BLaER1 (cell line): Measurements from ENCODE around the gene ZNF254.
"Not testable (repeated sequence)": the region's sequence is repeated elsewhere in the genome, so short reads cannot be mapped to it uniquely, and the experiment has no call there.

Source experiments
- H3K27ac ChIP-seq: shearing (Covaris generic); formaldehyde crosslinking; 2 replicates; pipeline ENCODE4 v1.8.1; 2022
- H3K27me3 ChIP-seq: shearing (Covaris generic); formaldehyde crosslinking; 2 replicates; pipeline ENCODE4 v1.8.1; 2022
- H3K36me3 ChIP-seq: shearing (Covaris generic); formaldehyde crosslinking; 2 replicates; pipeline ENCODE4 v1.8.1; 2022
- H3K4me1 ChIP-seq: shearing (Covaris generic); formaldehyde crosslinking; 2 replicates; pipeline ENCODE4 v1.8.1; 2022
- H3K4me2 ChIP-seq: shearing (Covaris generic); formaldehyde crosslinking; 2 replicates; pipeline ENCODE4 v1.8.1; 2022
- H3K4me3 ChIP-seq: shearing (Covaris generic); formaldehyde crosslinking; 2 replicates; pipeline ENCODE4 v1.8.1; 2022
- H3K9ac ChIP-seq: shearing (Covaris generic); formaldehyde crosslinking; 2 replicates; pipeline ENCODE4 v1.8.1; 2022
- H3K9me3 ChIP-seq: shearing (Covaris generic); formaldehyde crosslinking; 2 replicates; pipeline ENCODE4 v1.8.1; 2022
- H4K20me1 ChIP-seq: shearing (Covaris generic); formaldehyde crosslinking; 2 replicates; pipeline ENCODE4 v1.8.1; 2022
- Cebpa-rat ChIP-seq: shearing (Covaris generic); IDR thresholded peaks from 2 replicates; pipeline ENCODE4 v1.8.1; 2022

ZNF254 gene

DNA sequence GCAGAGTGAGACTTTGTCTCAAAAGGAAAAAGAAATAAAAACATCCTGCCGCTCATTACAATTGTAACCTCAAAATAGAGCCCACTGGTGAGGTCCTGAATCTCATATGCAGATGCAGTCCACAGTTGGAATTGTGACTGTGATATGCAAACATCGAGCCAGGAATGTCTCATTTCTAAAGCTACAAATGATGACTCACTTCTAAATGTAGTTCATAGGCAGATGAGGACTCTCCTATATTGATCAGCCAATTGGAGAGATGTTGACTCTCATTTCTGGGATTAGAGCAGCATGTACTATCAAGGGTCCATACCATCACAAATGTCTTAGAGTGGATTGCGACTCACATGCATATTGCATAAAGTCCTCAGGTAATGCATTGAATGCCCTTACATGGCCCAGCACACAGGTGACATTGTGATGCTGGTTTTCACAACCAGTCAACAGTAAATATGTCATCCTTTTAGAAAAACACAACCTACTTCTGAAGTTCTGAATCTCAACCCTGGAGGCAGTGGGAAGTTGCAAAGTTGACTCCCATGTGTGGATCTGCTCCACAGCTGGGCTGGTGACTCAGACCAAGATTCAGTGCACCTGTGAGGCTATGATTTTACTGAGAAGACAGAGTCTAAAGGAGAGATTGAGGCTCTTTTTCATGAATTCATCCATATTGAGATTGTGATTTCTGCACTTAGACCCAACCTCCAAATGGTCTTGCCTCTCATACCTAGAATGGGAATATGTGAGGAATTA is 16.9 kb upstream of the ZNF254 start:
- Histone ChIP-seq H3K27ac (no peak overlapping the region), H3K4me3 (no peak overlapping the region), H3K36me3 (peaks cover 100% of the 10 kb centered on the region), H3K9me3 (peaks cover 26% of the 10 kb centered on the region; the same call in 1 of the 2 replicates), H3K4me1 (no peaks in the 10 kb centered on the region), H3K4me2 (no peak overlapping the region), H4K20me1 (peaks cover 12% of the 10 kb centered on the region), H3K27me3 (no peaks in the 10 kb centered on the region), H3K9ac (no peak overlapping the region)
- TF ChIP-seq Cebpa-rat, result no peak

DNA sequence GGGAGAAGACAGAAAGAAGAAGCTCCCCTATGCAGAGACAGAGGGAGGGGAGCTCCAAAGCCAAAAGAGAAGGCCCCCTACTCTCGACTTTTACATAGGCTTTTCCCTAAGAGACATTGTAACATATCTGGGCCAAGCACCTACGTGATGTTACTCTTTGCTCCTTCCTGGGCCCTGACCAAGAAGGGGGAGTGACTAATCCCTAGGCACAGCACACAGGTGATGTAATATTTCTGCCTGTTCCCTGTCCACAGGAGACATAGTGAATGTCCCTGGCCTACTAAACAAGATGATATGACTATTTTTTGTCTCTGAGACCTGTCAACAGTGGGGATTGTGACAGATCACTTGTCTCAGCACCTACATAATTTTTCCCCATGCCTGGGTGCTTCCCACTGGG is 15.9 kb upstream of the ZNF254 start:
- no peak overlapping the region for H3K4me3 ChIP-seq
- peaks cover 28% of the 10 kb centered on the region; the same call in 1 of the 2 replicates for H3K9me3 ChIP-seq
- H4K20me1 ChIP-seq, result peaks cover 6% of the 10 kb centered on the region
- H3K27ac ChIP-seq, result no peak overlapping the region
- no peaks in the 10 kb centered on the region for H3K4me1 ChIP-seq
- H3K27me3 ChIP-seq, result no peaks in the 10 kb centered on the region
- no peak overlapping the region for H3K4me2 ChIP-seq
- no peak overlapping the region for H3K9ac ChIP-seq
- H3K36me3 ChIP-seq, result peaks cover 100% of the 10 kb centered on the region
- no peak for TF ChIP-seq Cebpa-rat

DNA sequence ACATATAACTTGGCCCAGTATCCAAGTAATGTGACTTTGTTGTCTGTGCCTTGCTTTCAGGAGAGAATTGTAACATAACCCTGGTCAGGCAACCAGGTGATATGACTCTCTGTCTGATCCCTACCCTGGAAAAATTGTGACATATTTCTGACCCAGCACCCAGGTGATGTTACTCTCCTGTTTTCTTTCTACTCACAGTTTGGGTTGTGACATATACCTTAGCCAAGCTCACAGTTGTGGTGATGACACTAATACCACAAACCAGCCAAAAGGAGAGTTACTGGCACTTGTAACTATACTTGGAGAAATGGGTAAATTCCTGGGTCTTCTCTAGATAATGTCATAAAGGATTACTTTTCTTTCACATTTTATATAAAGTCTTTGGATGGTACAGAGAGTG is 14.3 kb upstream of the ZNF254 start:
- Histone ChIP-seq H3K36me3 (peaks cover 99% of the 10 kb centered on the region), H3K27ac (no peak overlapping the region), H3K9me3 (peaks cover 28% of the 10 kb centered on the region; the same call in 1 of the 2 replicates), H3K4me2 (no peak overlapping the region), H3K27me3 (no peaks in the 10 kb centered on the region), H3K4me1 (no peaks in the 10 kb centered on the region), H4K20me1 (peaks cover 6% of the 10 kb centered on the region), H3K4me3 (no peak overlapping the region), H3K9ac (no peak overlapping the region)
- no peak for TF ChIP-seq Cebpa-rat

DNA sequence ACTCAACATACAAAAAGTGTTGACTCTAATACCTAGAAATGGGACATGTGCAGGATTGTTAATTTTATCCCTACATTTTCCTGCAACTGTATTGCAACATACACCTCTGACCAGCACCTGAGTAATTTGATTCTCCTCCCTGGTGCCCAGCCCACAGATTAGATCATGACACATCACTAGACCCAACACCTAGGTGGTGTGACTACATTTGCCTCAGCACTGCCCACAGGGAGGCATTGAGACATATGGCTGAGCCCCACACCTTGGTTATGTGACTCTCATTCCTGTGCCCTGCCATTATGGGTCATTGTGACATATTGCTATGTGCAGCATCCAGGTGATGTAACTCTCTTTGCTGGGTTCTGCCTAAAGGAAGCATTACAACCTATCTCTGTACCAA is 13.2 kb upstream of the ZNF254 start:
- H3K27me3 ChIP-seq, result no peaks in the 10 kb centered on the region
- peaks cover 31% of the 10 kb centered on the region; the same call in 1 of the 2 replicates for H3K9me3 ChIP-seq
- H4K20me1 ChIP-seq, result peaks cover 5% of the 10 kb centered on the region; the same call in 1 of the 2 replicates
- TF ChIP-seq Cebpa-rat, result no peak
- H3K36me3 ChIP-seq, result peaks cover 97% of the 10 kb centered on the region
- H3K4me2 ChIP-seq, result no peak overlapping the region
- no peak overlapping the region for H3K4me3 ChIP-seq
- no peak overlapping the region for H3K9ac ChIP-seq
- H3K4me1 ChIP-seq, result no peaks in the 10 kb centered on the region
- H3K27ac ChIP-seq, result no peak overlapping the region

DNA sequence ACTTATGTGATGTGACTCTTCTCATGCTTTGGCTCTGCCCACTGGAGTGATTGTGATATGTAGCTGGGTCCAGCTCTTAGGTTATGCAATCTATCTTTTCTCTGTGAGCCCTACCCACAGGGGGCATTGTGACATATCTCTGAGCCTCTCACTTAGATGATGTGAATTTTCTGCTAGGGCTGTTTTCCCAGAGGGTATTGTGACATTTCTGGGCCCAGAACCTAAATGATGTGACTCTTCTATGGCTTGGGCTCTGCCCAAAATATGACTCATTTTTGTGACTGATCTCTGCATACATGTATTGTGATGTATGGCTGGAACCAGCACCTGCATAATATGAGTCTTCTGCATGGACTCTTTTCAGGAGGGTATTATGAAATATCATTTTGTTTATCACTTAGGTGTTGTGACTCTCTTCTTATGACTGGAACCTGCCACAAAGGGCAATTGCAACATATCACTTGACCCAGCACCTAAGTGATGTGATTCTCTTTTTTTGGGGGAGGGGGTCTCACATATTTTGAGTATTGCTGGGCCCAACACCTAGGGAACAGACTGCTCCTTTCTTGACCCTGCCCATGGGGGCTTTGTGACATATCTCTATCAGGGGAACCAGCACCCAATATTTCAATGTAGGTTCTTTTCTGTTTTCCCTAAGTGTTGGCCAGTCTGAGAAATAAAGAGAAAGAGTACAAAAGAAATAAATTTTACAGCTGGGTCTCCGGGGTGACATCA is 12.1 kb upstream of the ZNF254 start:
- H3K27me3 ChIP-seq, result no peaks in the 10 kb centered on the region
- H3K4me2 ChIP-seq, result no peak overlapping the region
- peaks cover 11% of the 10 kb centered on the region; the same call in 1 of the 2 replicates for H4K20me1 ChIP-seq
- no peak overlapping the region for H3K9ac ChIP-seq
- H3K4me1 ChIP-seq, result no peaks in the 10 kb centered on the region
- TF ChIP-seq Cebpa-rat, result no peak
- no peak overlapping the region for H3K4me3 ChIP-seq
- H3K9me3 ChIP-seq, result peaks cover 31% of the 10 kb centered on the region; the same call in 1 of the 2 replicates
- H3K36me3 ChIP-seq, result peaks cover 97% of the 10 kb centered on the region
- no peak overlapping the region for H3K27ac ChIP-seq

DNA sequence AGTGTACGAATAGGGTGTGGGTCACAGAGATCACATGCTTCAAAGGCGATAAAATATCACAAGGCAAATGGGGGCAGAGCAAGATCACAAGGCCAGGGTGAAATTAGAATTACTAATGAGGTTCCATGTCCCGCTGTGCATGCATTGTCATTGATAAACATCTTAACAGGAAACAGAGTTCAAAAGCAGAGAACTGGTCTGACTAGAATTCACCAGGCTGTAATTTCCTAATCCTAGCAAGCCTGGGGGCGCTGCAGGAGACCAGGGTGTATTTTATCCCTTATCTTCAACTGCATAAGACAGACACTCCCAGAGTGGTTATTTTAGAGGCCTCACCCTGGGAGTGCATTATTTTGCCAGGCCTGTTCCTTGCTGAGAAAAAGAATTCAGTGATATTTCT is 11.5 kb upstream of the ZNF254 start:
- not testable (repeated sequence) for H3K27ac ChIP-seq, H3K27me3 ChIP-seq, H3K4me3 ChIP-seq, H3K4me2 ChIP-seq, H3K4me1 ChIP-seq, H3K9ac ChIP-seq
- H3K36me3 ChIP-seq, result peaks cover 97% of the 10 kb centered on the region
- H4K20me1 ChIP-seq, result peaks cover 11% of the 10 kb centered on the region; the same call in 1 of the 2 replicates
- peaks cover 31% of the 10 kb centered on the region; the same call in 1 of the 2 replicates for H3K9me3 ChIP-seq

DNA sequence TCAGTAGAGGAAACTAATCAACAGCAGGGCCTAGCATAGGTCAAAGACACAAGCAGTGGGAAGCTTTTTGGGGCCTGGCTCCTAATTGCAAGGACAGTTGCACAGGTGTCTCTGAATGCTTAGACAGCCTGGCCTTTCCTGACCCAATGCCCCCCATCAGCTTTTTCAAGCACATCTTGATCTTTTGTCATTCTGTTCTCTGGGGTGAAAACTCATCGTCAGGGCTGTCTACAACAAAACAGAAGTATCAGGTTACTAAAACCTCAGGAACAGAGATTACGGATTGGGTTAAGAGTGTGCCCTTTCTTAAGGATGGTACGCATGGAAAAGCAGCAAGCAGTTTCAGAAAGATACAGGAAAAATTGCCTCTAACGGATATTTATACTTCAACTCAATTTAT is 8.3 kb upstream of the ZNF254 start:
- Histone ChIP-seq H3K9ac (no peak overlapping the region), H3K36me3 (peaks cover 77% of the 10 kb centered on the region), H4K20me1 (0 out of 2 replicates have a peak, but pooled peaks cover 11% of the 10 kb centered on the region), H3K4me3 (no peak overlapping the region), H3K4me1 (no peaks in the 10 kb centered on the region), H3K9me3 (peaks cover 19% of the 10 kb centered on the region; the same call in 1 of the 2 replicates), H3K27me3 (no peaks in the 10 kb centered on the region), H3K4me2 (no peak overlapping the region), H3K27ac (no peak overlapping the region)
- no peak for TF ChIP-seq Cebpa-rat

DNA sequence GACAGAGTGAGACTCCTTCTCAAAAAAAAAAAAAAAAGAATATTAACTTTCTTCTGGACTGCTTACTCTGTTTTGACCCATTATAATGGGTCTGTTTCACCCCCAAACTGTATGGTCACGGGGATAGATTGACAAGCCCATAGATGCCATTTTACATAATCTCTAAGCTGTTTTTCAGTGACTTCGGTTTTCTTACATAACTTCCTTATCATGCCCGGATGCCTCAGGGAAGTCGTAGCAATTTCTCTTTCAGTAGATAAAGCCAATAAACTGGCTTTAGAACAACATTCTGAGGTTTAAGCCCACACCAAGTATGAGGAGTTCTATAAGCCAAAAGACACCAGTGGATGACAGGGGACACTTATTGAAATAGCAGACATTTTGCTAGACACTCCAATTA is 5.9 kb upstream of the ZNF254 start:
- Histone ChIP-seq H3K4me1 (no peaks in the 10 kb centered on the region), H3K9me3 (0 out of 2 replicates have a peak, but pooled peaks cover 3% of the 10 kb centered on the region), H3K4me3 (no peak overlapping the region), H3K9ac (no peak overlapping the region), H3K27me3 (no peaks in the 10 kb centered on the region), H3K36me3 (peaks cover 56% of the 10 kb centered on the region), H3K4me2 (no peak overlapping the region), H4K20me1 (0 out of 2 replicates have a peak, but pooled peaks cover 11% of the 10 kb centered on the region), H3K27ac (no peak overlapping the region)
- no peak for TF ChIP-seq Cebpa-rat

DNA sequence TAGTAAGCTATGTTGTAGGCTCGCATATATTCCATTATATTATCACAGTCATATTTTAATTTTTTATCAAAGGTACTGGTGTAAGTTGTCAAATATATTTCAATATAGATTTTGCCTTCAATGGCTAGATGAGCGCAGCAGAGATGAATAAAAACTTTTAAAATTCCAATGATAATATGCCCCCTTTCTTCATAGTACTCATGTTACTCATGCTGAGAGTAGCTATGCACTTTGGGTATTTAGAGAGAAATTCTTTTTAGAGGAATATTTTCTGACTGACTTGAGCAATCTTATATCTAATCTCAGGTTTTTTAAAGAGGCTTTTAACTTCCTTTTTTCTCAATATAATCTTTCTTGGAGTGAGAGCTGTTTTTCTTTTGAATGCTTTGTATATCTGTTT is 11.4 kb downstream of the ZNF254 start:
- H3K36me3 ChIP-seq, result peaks cover 90% of the 10 kb centered on the region
- no peak for TF ChIP-seq Cebpa-rat
- no peak overlapping the region for H3K27ac ChIP-seq
- peaks cover 97% of the 10 kb centered on the region for H3K9me3 ChIP-seq
- H4K20me1 ChIP-seq, result peaks cover 64% of the 10 kb centered on the region
- no peaks in the 10 kb centered on the region for H3K27me3 ChIP-seq
- H3K4me1 ChIP-seq, result no peaks in the 10 kb centered on the region
- H3K4me2 ChIP-seq, result no peak overlapping the region
- no peak overlapping the region for H3K4me3 ChIP-seq
- H3K9ac ChIP-seq, result no peak overlapping the region

DNA sequence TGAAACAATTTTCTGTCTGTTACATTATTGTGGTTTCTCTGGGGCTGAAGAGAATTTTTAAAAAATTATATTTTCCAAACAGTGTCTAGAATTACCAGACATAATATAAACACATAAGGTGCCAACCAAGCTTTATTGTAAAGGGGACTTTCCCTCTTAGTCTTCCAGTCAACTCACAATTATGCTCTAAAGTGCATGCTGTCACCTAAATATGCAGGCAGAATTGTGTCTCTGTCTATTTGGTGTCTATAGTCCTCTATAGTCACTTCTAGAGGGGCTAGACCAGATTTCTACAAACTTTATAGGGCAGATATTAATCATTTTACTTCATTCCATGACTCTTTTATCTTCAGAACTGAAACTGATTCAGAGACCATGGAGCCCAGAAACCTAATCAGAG is 12.8 kb downstream of the ZNF254 start:
- H3K27ac ChIP-seq, result no peak overlapping the region
- no peaks in the 10 kb centered on the region for H3K27me3 ChIP-seq
- peaks cover 97% of the 10 kb centered on the region for H3K9me3 ChIP-seq
- peaks cover 61% of the 10 kb centered on the region for H4K20me1 ChIP-seq
- peaks cover 90% of the 10 kb centered on the region for H3K36me3 ChIP-seq
- H3K4me3 ChIP-seq, result no peak overlapping the region
- H3K9ac ChIP-seq, result no peak overlapping the region
- no peak overlapping the region for H3K4me2 ChIP-seq
- H3K4me1 ChIP-seq, result no peaks in the 10 kb centered on the region
- no peak for TF ChIP-seq Cebpa-rat

DNA sequence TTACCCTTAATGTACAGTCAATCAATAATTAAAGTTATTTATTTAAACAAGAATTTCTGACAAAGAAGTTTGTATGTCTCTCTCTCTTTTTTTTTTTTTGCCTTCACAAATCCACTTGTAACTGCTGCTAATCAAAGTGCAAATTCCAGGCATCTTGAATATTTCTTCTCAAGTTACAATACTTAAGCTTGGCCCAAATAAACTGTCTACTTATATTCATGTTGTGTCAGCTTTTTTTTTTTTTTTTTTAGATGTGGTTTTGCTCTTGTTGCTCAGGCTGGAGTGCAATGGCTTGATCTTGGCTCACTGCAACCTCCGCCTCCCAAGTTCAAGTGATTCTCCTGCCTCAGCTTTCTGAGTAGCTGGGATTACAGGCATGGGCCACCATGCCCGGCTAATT is 13.6 kb downstream of the ZNF254 start:
- peaks cover 97% of the 10 kb centered on the region for H3K9me3 ChIP-seq
- H3K4me2 ChIP-seq, H3K4me1 ChIP-seq, H3K27ac ChIP-seq, H3K27me3 ChIP-seq, H3K4me3 ChIP-seq, H3K9ac ChIP-seq: not testable (repeated sequence)
- H3K36me3 ChIP-seq, result peaks cover 90% of the 10 kb centered on the region
- peaks cover 60% of the 10 kb centered on the region for H4K20me1 ChIP-seq
